ENCODE results near the gene FXYD5. TPM values are rescaled to one million over a fixed set of nuclear protein-coding genes. Genes with fewer than 3 reads are reported as not detected.

The FXYD5 gene
- total RNA-seq, 1 experiment from 2014 or later: 33.6 TPM

GRCh38 chr19:35176181-35176570, 21.6 kb downstream of the FXYD5 start:
- ATAC-seq (no peak), DNase-seq (ENCODE audit: low read depth, low spot score) (no peak)
- Histone ChIP-seq H3K27me3 (ENCODE audit: control insufficient read depth, insufficient read depth, low read length) (0 out of 2 replicates have a peak, but pooled peaks cover 2% of the 10 kb centered on the region), H3K4me3 (ENCODE audit: low read depth in 2 of 2, low read length in 2 of 2) (no peak overlapping the region), H3K36me3 (ENCODE audit: control insufficient read depth, insufficient read depth, low read length) (no peaks in the 10 kb centered on the region), H3K27ac (ENCODE audit: low read length) (no peak overlapping the region), H3K4me1 (ENCODE audit: control insufficient read depth, insufficient read depth, low read length) (no peaks in the 10 kb centered on the region), H3K9me3 (ENCODE audit: control insufficient read depth, insufficient read depth, low read depth, low read length) (no peaks in the 10 kb centered on the region)
- ChIA-PET CTCF (no interaction called here), POLR2A (no interaction called here)
- TF ChIP-seq SIN3A (IDR thresholded peaks at IDR 0.05; ENCODE audit: borderline replicate concordance, insufficient read depth, low read depth, low read length) (no peak), TCF7L2 (IDR thresholded peaks at IDR 0.05; ENCODE audit: low read depth, low read length) (no peak), CTCF (IDR thresholded peaks at IDR 0.05) (no peak), POLR2AphosphoS5 (IDR thresholded peaks at IDR 0.05; ENCODE audit: low read depth, low read length) (no peak)
- intact Hi-C loops (cut with micrococcal nuclease; ENCODE audit: unreplicated experiment) (no loop called here), in situ Hi-C loops (cut with HindIII; ENCODE audit: low pct_unique_long_range_greater_than_20kb, low sequenced_read_pairs) (no loop called here)
- no TSS peak for BruUV-seq (replicated peaks)

GRCh38 chr19:35177377-35178274, 23.1 kb downstream of the FXYD5 start:
- no peak for ATAC-seq
- intact Hi-C loops (cut with micrococcal nuclease; ENCODE audit: unreplicated experiment): no loop called here

More at GRCh38 chr19:35177377-35178274, 23.1 kb downstream of the FXYD5 start:
- TF ChIP-seq SIN3A (IDR thresholded peaks at IDR 0.05; ENCODE audit: borderline replicate concordance, insufficient read depth, low read depth, low read length) (no peak), REST (IDR thresholded peaks at IDR 0.05; ENCODE audit: insufficient read depth in 1 of 2, low read depth in 2 of 2, low read length in 1 of 2) (no peak), CTCF (IDR thresholded peaks at IDR 0.05) (no peak), POLR2AphosphoS5 (IDR thresholded peaks at IDR 0.05; ENCODE audit: low read depth, low read length) (no peak), TCF7L2 (IDR thresholded peaks at IDR 0.05; ENCODE audit: low read depth, low read length) (no peak)
- H3K36me3 ChIP-seq (ENCODE audit: control insufficient read depth, insufficient read depth, low read length): no peaks in the 10 kb centered on the region
- BruUV-seq (replicated peaks): no TSS peak
- in situ Hi-C loops (cut with HindIII; ENCODE audit: low pct_unique_long_range_greater_than_20kb, low sequenced_read_pairs): no loop called here
- H3K4me3 ChIP-seq (ENCODE audit: low read depth in 2 of 2, low read length in 2 of 2): no peak overlapping the region
- no peak overlapping the region for H3K27ac ChIP-seq (ENCODE audit: low read length)
- H3K4me1 ChIP-seq (ENCODE audit: control insufficient read depth, insufficient read depth, low read length): no peaks in the 10 kb centered on the region
- ChIA-PET CTCF (interaction anchor here (0.7 kb wide), 1 partner anchor 16 kb away, joined by 8 read pairs; no protein-coding TSS in a partner anchor), POLR2A (interaction anchor here (0.6 kb wide), 1 partner anchor 26 kb away, joined by 3 read pairs; no protein-coding TSS in a partner anchor)
- H3K27me3 ChIP-seq (ENCODE audit: control insufficient read depth, insufficient read depth, low read length): 0 out of 2 replicates have a peak, but pooled peaks cover 2% of the 10 kb centered on the region
- H3K9me3 ChIP-seq (ENCODE audit: control insufficient read depth, insufficient read depth, low read depth, low read length): no peaks in the 10 kb centered on the region
- DNase-seq (ENCODE audit: low read depth, low spot score): no peak
